NCI-H748 (cell line): ENCODE data around the gene AKAIN1.

Experiments
- DNase-seq: peaks from one replicate; lab custom pipeline; 2025; ENCODE audit not compliant: unreplicated experiment; lab: John Stamatoyannopoulos, UW

Gene AKAIN1

GRCh38 chr18:5162111-5162510 lies 34.9 kb downstream of the AKAIN1 start:
- no peak for DNase-seq

GRCh38 chr18:5159080-5159479 lies 38.0 kb downstream of the AKAIN1 start:
- no peak for DNase-seq

- no peak for DNase-seq
Observed at GRCh38 chr18:5158587-5158986, 38.5 kb downstream of the AKAIN1 start.

- DNase-seq: no peak
Observed at GRCh38 chr18:5158172-5158571, 38.9 kb downstream of the AKAIN1 start.

- no peak for DNase-seq
Observed at GRCh38 chr18:5155907-5156287, 41.2 kb downstream of the AKAIN1 start.

GRCh38 chr18:5155218-5155906 lies 41.7 kb downstream of the AKAIN1 start:
- no peak for DNase-seq

- DNase-seq: no peak
Observed at GRCh38 chr18:5152343-5153020, 44.6 kb downstream of the AKAIN1 start.

- DNase-seq: no peak
Observed at GRCh38 chr18:5150894-5151293, 46.2 kb downstream of the AKAIN1 start.

GRCh38 chr18:5146093-5146492 lies 51.0 kb downstream of the AKAIN1 start:
- no peak for DNase-seq

- no peak for DNase-seq
Observed at GRCh38 chr18:5145168-5145825, 51.8 kb downstream of the AKAIN1 start.

GRCh38 chr18:5144629-5145028 lies 52.4 kb downstream of the AKAIN1 start:
- no peak for DNase-seq

- peak; percentile 53 for DNase-seq
Observed at GRCh38 chr18:5142859-5143258, 54.2 kb downstream of the AKAIN1 start.

- DNase-seq: peak; percentile 14
Observed at GRCh38 chr18:5142131-5142530, 54.9 kb downstream of the AKAIN1 start.

GRCh38 chr18:5137261-5137660 lies 59.8 kb downstream of the AKAIN1 start:
- DNase-seq: no peak

- no peak for DNase-seq
Observed at GRCh38 chr18:5132987-5133386, 64.1 kb downstream of the AKAIN1 start.

GRCh38 chr18:5122272-5122671 lies 74.8 kb downstream of the AKAIN1 start:
- peak; percentile 53 for DNase-seq

GRCh38 chr18:5110266-5110665 lies 86.8 kb downstream of the AKAIN1 start:
- DNase-seq: no peak

GRCh38 chr18:5107988-5108387 lies 89.1 kb downstream of the AKAIN1 start:
- DNase-seq: no peak

- DNase-seq: no peak
Observed at GRCh38 chr18:5106730-5107129, 90.3 kb downstream of the AKAIN1 start.

- no peak for DNase-seq
Observed at GRCh38 chr18:5104246-5104645, 92.8 kb downstream of the AKAIN1 start.

GRCh38 chr18:5103693-5104092 lies 93.4 kb downstream of the AKAIN1 start:
- no peak for DNase-seq

GRCh38 chr18:5103286-5103685 lies 93.8 kb downstream of the AKAIN1 start:
- DNase-seq: no peak
